NCI-H128 (cell line): ENCODE data around the gene CETN1.

Experiments
- DNase-seq: peaks from one replicate; lab custom pipeline; 2025; ENCODE audit not compliant: unreplicated experiment; lab: John Stamatoyannopoulos, UW

CETN1 gene

GRCh38 chr18:574865-575645 lies 5.1 kb upstream of the CETN1 start:
- DNase-seq, result no peak

- DNase-seq, result no peak
These were observed 3.3 kb upstream of the CETN1 start for GRCh38 chr18:576924-577323.

GRCh38 chr18:577643-578375 lies 2.4 kb upstream of the CETN1 start:
- DNase-seq, result no peak

GRCh38 chr18:579238-579637 lies 942 bp upstream of the CETN1 start:
- no peak for DNase-seq

- DNase-seq, result no peak
These were observed 916 bp downstream of the CETN1 start for GRCh38 chr18:581096-581495.

- DNase-seq, result no peak
These were observed 2.3 kb downstream of the CETN1 start for GRCh38 chr18:582465-582864.

- no peak for DNase-seq
These were observed 14.9 kb downstream of the CETN1 start for GRCh38 chr18:595068-595467.

GRCh38 chr18:595571-595970 lies 15.4 kb downstream of the CETN1 start:
- DNase-seq, result no peak

GRCh38 chr18:596288-596881 lies 16.2 kb downstream of the CETN1 start:
- DNase-seq, result peak; percentile 26

GRCh38 chr18:598124-598589 lies 18.0 kb downstream of the CETN1 start:
- DNase-seq, result no peak

- no peak for DNase-seq
These were observed 19.9 kb downstream of the CETN1 start for GRCh38 chr18:600107-600506.

- DNase-seq, result no peak
These were observed 24.6 kb downstream of the CETN1 start for GRCh38 chr18:604771-605170.

- DNase-seq, result no peak
These were observed 27.8 kb downstream of the CETN1 start for GRCh38 chr18:607930-608329.

GRCh38 chr18:610214-610928 lies 30.2 kb downstream of the CETN1 start:
- no peak for DNase-seq

GRCh38 chr18:612156-612555 lies 32.0 kb downstream of the CETN1 start:
- DNase-seq, result no peak

- DNase-seq, result no peak
These were observed 34.0 kb downstream of the CETN1 start for GRCh38 chr18:614193-614592.

GRCh38 chr18:615092-615521 lies 34.9 kb downstream of the CETN1 start:
- no peak for DNase-seq

GRCh38 chr18:615773-616172 lies 35.6 kb downstream of the CETN1 start:
- DNase-seq, result no peak

- DNase-seq, result no peak
These were observed 36.3 kb downstream of the CETN1 start for GRCh38 chr18:616380-616995.

GRCh38 chr18:617970-618504 lies 37.9 kb downstream of the CETN1 start:
- no peak for DNase-seq

GRCh38 chr18:618618-619017 lies 38.4 kb downstream of the CETN1 start:
- no peak for DNase-seq
